BE2C (cell line): ENCODE measurements around the gene OR52E8.

Experiments used
- DNase-seq: peaks from one replicate; pipeline ENCODE4 v3.0.0-alpha.2; 2020
- H3K27me3 ChIP-seq: fragments of 250-450 bp; sonication (Bioruptor Pico); 2 replicates; pipeline ENCODE4 v1.5.1; 2020; ENCODE audit warnings: mild to moderate bottlenecking
- H3K36me3 ChIP-seq: fragments of 250-450 bp; sonication (Bioruptor Pico); 2 replicates; pipeline ENCODE4 v1.5.1; 2020; ENCODE audit warnings: mild to moderate bottlenecking
- H3K4me1 ChIP-seq: fragments of 250-450 bp; sonication (Bioruptor Pico); 2 replicates; pipeline ENCODE4 v1.5.1; 2020
- H3K4me3 ChIP-seq: 2 replicates; pipeline ENCODE4 v1.5.1; 2011; ENCODE audit warnings: low read depth, low read length
- H3K9me3 ChIP-seq: fragments of 250-450 bp; sonication (Bioruptor Pico); 2 replicates; pipeline ENCODE4 v1.5.1; 2020
- TF ChIP-seq, protein P1 (sequence below): IDR thresholded peaks from 2 replicates; pipeline ENCODE4 v1.5.1; 2012; ENCODE audit warnings: mild to moderate bottlenecking, low read depth, low read length

OR52E8 gene

DNA sequence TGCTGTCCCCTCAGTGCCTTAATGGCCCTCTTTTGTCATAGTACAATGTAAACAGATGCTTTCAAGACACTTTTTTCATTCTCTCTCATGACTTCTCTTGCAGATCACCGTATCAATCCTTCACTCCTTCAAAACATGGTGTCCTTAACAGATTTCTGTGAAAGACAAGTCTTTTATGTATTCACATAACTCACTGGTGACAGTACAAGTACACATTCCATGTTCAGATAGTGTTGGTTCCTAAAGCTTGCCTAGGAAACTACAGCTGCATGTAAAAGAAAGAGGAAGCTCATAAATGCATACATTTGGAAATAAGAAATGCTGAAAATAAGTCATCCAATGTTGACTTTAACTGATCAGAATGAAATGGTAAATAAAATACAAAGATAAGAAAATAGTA lies 10.8 kb downstream of the OR52E8 start:
- Histone ChIP-seq H3K4me3 (no peak overlapping the region), H3K4me1 (no peaks in the 10 kb centered on the region), H3K9me3 (no peaks in the 10 kb centered on the region), H3K36me3 (no peaks in the 10 kb centered on the region), H3K27me3 (no peaks in the 10 kb centered on the region)
- TF ChIP-seq, protein P1, sequence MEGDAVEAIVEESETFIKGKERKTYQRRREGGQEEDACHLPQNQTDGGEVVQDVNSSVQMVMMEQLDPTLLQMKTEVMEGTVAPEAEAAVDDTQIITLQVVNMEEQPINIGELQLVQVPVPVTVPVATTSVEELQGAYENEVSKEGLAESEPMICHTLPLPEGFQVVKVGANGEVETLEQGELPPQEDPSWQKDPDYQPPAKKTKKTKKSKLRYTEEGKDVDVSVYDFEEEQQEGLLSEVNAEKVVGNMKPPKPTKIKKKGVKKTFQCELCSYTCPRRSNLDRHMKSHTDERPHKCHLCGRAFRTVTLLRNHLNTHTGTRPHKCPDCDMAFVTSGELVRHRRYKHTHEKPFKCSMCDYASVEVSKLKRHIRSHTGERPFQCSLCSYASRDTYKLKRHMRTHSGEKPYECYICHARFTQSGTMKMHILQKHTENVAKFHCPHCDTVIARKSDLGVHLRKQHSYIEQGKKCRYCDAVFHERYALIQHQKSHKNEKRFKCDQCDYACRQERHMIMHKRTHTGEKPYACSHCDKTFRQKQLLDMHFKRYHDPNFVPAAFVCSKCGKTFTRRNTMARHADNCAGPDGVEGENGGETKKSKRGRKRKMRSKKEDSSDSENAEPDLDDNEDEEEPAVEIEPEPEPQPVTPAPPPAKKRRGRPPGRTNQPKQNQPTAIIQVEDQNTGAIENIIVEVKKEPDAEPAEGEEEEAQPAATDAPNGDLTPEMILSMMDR: no peak
- DNase-seq: no peak

GRCh38 chr11:5841797-5842196 lies 15.7 kb downstream of the OR52E8 start, which contains the start of gene OR52E6:
TSS of gene OR52E6 (minus strand) at chr11:5841897. CDS start at chr11:5841897, 0 bp downstream.
- H3K4me1 ChIP-seq: no peaks in the 10 kb centered on the region
- no peaks in the 10 kb centered on the region for H3K9me3 ChIP-seq
- DNase-seq: no peak
- H3K27me3 ChIP-seq: no peaks in the 10 kb centered on the region
- no peaks in the 10 kb centered on the region for H3K36me3 ChIP-seq
- H3K4me3 ChIP-seq: no peak within 1 kb of the TSS
- TF ChIP-seq, protein P1: no peak

DNA sequence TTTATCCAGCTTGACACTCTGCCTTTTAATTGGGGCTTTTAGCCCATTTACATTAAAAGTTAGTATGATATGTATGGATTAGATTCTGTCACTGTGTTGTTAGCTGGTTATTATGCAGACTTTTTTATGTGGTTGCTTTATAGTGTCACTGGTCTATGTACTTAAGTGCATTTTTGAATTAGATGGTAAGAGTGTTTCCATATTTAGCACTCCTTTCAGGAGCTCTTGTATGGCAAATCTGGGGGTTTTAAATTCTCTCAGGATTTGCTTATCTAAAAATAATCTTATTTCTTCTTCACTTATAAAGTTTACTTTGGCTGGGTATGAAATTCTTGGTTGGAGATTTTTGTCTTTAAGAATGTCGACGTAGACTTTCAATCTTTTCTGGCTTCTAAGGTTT lies 19.8 kb downstream of the OR52E8 start:
- Histone ChIP-seq H3K4me1 (no peaks in the 10 kb centered on the region), H3K9me3 (no peaks in the 10 kb centered on the region), H3K36me3 (no peaks in the 10 kb centered on the region), H3K4me3 (no peak overlapping the region), H3K27me3 (no peaks in the 10 kb centered on the region)
- DNase-seq: no peak
- TF ChIP-seq, protein P1: no peak

GRCh38 chr11:5833446-5833845 lies 24.0 kb downstream of the OR52E8 start:
- no peaks in the 10 kb centered on the region for H3K27me3 ChIP-seq
- H3K4me3 ChIP-seq: no peak overlapping the region
- no peak for DNase-seq
- H3K36me3 ChIP-seq: no peaks in the 10 kb centered on the region
- no peaks in the 10 kb centered on the region for H3K9me3 ChIP-seq
- no peaks in the 10 kb centered on the region for H3K4me1 ChIP-seq
- TF ChIP-seq, protein P1: no peak

- Histone ChIP-seq H3K27me3 (no peaks in the 10 kb centered on the region), H3K4me3 (no peak overlapping the region), H3K9me3 (no peaks in the 10 kb centered on the region), H3K36me3 (no peaks in the 10 kb centered on the region), H3K4me1 (no peaks in the 10 kb centered on the region)
- TF ChIP-seq, protein P1: no peak
- DNase-seq: no peak
Observed at GRCh38 chr11:5831196-5831829, 26.2 kb downstream of the OR52E8 start.

- Histone ChIP-seq H3K9me3 (no peaks in the 10 kb centered on the region), H3K27me3 (no peaks in the 10 kb centered on the region), H3K4me1 (no peaks in the 10 kb centered on the region), H3K36me3 (no peaks in the 10 kb centered on the region), H3K4me3 (no peak overlapping the region)
- TF ChIP-seq, protein P1: no peak
- DNase-seq: no peak
Observed at GRCh38 chr11:5818245-5818886, 39.1 kb downstream of the OR52E8 start.
